D721Med (cell line): Measurements from ENCODE around the gene TBC1D16.

ENCODE experiments used
- DNase-seq: peaks from one replicate; pipeline ENCODE4 v3.0.0; 2011; ENCODE audit warnings: low spot score; ENCODE audit not compliant: insufficient read length
- FAIRE-seq: peaks from 2 replicates; lab custom pipeline; 2011; peaks lifted over from hg19 to GRCh38; lab: Jason Lieb, UNC
- CTCF ChIP-seq: IDR thresholded peaks from 2 replicates; pipeline ENCODE4 v1.5.1; 2012; ENCODE audit warnings: mild to moderate bottlenecking, control low read depth; ENCODE audit not compliant: insufficient read depth; ENCODE audit errors: missing control alignments

TBC1D16 gene

DNA sequence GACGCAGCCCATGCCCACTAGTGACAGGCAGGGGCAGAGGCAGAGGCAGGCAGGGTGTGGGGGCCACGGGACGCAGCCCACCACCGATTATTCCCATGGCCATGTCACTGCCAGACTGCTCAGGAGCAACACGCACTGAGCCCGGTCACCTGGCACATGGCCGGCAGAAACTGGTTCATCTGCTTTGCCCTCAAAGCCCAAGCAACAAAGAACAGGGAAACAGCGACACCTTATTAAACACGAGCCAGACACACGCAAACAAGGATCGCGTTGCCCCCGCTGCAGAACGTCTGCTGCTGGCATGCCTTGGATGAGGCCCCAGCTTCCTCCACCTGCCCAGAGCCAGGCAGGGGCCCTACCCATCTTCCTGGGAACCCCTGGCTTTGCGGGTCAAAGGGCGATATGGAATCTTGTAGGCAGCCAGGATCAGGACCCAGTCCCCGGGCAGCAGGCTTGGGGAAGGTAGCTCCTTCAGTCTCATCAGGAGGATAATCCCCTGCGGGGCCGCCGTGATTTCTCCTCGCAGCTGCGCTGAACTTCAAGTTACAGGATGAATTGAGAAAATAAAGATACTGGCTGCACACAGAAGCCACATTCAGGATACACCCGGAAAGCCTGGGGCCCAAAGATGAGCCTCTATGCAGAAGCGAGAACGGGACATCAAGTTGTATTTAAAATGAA lies 4.8 kb downstream of the TBC1D16 start:
- DNase-seq: peak; percentile 77
- peak; percentile 46 for FAIRE-seq
- peak; percentile 45 for TF ChIP-seq CTCF

- no peak for TF ChIP-seq CTCF
- DNase-seq (no peak), FAIRE-seq (no peak)
Measured at GRCh38 chr17:80029258-80029974, 6.3 kb downstream of the TBC1D16 start.

GRCh38 chr17:80028030-80028429 lies 7.6 kb downstream of the TBC1D16 start:
- DNase-seq (no peak), FAIRE-seq (no peak)
- no peak for TF ChIP-seq CTCF

- TF ChIP-seq CTCF: no peak
- DNase-seq (no peak), FAIRE-seq (no peak)
Measured at GRCh38 chr17:80027043-80027435, 8.6 kb downstream of the TBC1D16 start.

DNA sequence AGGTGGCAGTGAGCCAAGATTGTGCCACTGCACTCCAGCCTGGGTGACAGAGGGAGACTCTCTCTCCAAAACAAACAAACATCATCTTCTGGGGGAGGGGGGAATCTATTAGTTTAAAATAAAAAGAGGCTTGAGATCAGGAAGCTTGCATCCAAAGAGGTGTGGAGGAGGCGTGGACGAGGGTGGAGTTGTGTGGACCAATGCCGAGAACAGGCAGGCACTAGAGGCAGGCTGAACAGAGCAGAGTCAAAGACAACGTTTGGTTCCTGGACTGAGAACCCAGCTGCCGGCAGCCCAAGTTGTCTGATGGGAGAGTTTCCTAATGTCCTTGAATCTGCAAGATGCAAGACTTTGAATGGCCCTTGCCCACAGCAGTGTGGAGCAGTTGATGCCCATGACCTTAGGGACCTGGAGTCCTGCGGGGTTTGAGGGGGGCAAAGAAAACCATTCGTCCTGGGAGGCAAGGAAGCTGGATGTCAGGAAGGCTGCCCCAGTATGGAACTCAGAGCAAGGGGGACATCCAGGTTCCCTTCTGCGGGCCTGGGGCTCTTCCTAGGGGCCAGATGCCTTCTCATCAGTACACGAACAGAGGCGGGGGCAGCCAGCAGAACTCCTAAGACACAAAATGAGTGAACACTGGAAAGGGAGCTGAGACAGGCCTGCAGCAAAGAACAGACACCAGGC lies 9.2 kb downstream of the TBC1D16 start:
- FAIRE-seq (no peak), DNase-seq (no peak)
- no peak for TF ChIP-seq CTCF

GRCh38 chr17:80025796-80026195 lies 9.9 kb downstream of the TBC1D16 start:
- DNase-seq (no peak), FAIRE-seq (no peak)
- no peak for TF ChIP-seq CTCF

DNA sequence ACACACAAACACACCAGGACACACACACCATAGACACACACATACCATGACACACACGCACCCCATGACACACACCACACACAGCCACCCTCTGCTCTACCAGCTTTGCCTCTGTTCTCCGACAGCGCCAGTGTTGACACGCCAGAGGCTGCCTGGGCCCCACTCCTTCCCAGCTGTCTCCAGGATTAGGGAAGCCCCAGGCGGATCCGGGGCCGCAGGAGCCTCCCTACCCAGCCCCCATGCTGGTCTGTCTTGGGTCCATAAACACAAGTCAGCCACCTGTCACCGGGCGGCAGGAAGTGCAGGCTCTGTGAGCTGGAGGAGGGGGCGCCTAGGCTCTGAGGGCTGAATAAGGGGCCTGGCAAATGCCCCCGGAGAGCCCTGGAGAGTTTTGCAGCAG lies 10.5 kb downstream of the TBC1D16 start:
- peak; percentile 96 for DNase-seq
- no peak for FAIRE-seq
- TF ChIP-seq CTCF: no peak
